GOT3 (cell line): ENCODE measurements around the gene B4GALT4.
"Not testable (repeated sequence)": the region's sequence is repeated elsewhere in the genome, so short reads cannot be mapped to it uniquely, and the experiment has no call there.

Experiments used
- DNase-seq: peaks from one replicate; lab custom pipeline; 2025; ENCODE audit warnings: mixed read lengths; lab: John Stamatoyannopoulos, UW

Gene B4GALT4

DNA sequence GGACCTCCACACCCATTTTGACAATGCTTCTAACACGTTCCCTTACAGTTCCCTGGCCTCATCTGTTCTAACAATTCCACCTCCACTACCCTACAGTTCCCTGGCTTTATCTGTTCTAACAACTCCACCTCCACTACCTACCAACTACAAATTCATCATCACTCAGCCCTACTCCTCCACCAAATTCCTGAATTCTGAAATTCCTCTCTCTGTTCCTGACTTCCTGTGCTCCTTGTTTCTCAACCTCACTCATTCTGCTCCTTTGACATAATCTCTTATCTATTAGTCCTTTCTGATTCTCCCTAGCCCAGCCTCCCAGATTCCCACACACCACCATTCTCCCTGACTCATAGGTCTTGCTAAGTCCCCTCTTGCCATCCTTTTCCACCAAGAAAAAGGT lies 44.8 kb downstream of the B4GALT4 start:
- no peak for DNase-seq

DNA sequence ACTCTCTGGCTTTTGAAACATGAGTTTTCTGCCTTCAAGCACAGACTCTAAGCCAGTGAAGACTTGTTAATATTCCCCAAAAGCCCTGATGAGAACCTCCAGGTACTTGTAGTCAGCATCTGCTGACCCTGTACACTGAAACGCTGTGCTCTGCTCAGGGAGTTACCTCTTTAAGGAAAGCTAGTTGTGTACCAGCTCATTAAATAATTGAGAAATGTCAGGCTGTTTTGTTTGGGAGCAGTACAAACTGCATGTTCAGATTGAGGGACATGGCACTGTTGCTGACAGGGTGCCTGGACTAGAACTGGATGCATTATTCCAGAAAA lies 45.6 kb downstream of the B4GALT4 start:
- no peak for DNase-seq

GRCh38 chr3:119194237-119195150 lies 46.2 kb downstream of the B4GALT4 start:
- no peak for DNase-seq

- no peak for DNase-seq
Observed at GRCh38 chr3:119191800-119192199, 48.9 kb downstream of the B4GALT4 start.

- no peak for DNase-seq
Observed at GRCh38 chr3:119187266-119187665, 53.4 kb downstream of the B4GALT4 start.

GRCh38 chr3:119184796-119185570 lies 55.7 kb downstream of the B4GALT4 start:
- no peak for DNase-seq

- no peak for DNase-seq
Observed at GRCh38 chr3:119184111-119184510, 56.6 kb downstream of the B4GALT4 start.

GRCh38 chr3:119181765-119182164 lies 58.9 kb downstream of the B4GALT4 start:
- no peak for DNase-seq

GRCh38 chr3:119177321-119177720 lies 63.4 kb downstream of the B4GALT4 start:
- no peak for DNase-seq

DNA sequence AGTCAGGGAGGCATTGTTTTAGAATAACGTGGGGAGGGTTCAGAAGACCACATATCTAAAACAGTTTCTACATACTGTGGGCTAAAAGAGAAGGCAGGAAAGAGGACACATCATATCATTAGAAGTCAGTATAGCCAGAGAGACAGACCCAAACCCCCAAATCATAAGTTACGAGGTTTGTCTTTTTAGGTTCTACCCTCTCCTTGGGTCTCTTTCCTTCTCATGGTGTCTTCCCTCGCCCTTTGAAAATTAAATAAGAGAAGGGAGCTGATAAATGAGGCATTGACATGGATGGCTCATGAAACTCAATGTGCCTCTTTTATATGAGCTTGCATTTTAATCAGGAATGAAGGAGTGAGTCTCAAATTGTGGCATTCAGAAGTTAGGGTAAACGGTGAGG lies 63.9 kb downstream of the B4GALT4 start:
- DNase-seq: no peak

- DNase-seq: no peak
Observed at GRCh38 chr3:119175872-119176756, 64.6 kb downstream of the B4GALT4 start.

DNA sequence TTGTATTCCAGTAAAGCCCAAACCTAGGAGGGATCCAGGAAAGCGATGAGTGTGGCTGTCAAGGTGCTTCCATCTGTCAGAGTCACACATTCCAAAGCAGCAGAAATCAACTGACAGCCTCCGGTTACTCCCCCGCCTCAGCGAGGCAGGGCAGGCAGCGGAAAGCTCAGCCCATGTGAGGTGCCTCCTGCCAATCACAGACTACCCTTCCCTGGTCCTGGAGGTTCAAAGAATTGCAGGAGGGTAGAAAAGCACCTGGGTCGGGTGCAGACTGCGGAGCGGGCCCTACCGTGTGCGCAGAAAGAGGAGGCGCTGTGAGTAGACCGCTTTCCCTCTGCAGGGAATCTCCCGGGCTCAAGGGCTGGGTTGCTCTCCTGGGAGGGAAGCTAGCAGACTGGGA lies 67.4 kb downstream of the B4GALT4 start, which contains the start of gene UPK1B:
TSS of gene UPK1B (plus strand) at position 274 of the 400 bp plus-strand sequence. CDS start 13,144 bp downstream, outside the sequence.
- DNase-seq: no peak

- no peak for DNase-seq
Observed at GRCh38 chr3:119170821-119171220, 69.9 kb downstream of the B4GALT4 start.

- not testable (repeated sequence) for DNase-seq
Observed at GRCh38 chr3:119164745-119165144, 75.9 kb downstream of the B4GALT4 start.
